Activated naive CD8-positive, alpha-beta T cell (primary cell): ENCODE measurements around the gene ABHD10.

ENCODE experiments used
- H3K27ac Mint-ChIP-seq: one replicate; pipeline ENCODE4 v1.8.0; 2021; ENCODE audit warnings: mixed read lengths
- H3K27me3 Mint-ChIP-seq: one replicate; pipeline ENCODE4 v1.8.0; 2021; ENCODE audit warnings: mixed read lengths
- H3K36me3 Mint-ChIP-seq: one replicate; pipeline ENCODE4 v1.8.0; 2021; ENCODE audit warnings: mixed read lengths
- H3K4me1 Mint-ChIP-seq: one replicate; pipeline ENCODE4 v1.8.0; 2021; ENCODE audit warnings: low read depth, mixed read lengths
- H3K4me3 Mint-ChIP-seq: one replicate; pipeline ENCODE4 v1.8.0; 2021; ENCODE audit warnings: mild to moderate bottlenecking, mixed read lengths
- H3K9me3 Mint-ChIP-seq: one replicate; pipeline ENCODE4 v1.8.0; 2021; ENCODE audit warnings: low read depth, mixed read lengths

The ABHD10 gene

DNA sequence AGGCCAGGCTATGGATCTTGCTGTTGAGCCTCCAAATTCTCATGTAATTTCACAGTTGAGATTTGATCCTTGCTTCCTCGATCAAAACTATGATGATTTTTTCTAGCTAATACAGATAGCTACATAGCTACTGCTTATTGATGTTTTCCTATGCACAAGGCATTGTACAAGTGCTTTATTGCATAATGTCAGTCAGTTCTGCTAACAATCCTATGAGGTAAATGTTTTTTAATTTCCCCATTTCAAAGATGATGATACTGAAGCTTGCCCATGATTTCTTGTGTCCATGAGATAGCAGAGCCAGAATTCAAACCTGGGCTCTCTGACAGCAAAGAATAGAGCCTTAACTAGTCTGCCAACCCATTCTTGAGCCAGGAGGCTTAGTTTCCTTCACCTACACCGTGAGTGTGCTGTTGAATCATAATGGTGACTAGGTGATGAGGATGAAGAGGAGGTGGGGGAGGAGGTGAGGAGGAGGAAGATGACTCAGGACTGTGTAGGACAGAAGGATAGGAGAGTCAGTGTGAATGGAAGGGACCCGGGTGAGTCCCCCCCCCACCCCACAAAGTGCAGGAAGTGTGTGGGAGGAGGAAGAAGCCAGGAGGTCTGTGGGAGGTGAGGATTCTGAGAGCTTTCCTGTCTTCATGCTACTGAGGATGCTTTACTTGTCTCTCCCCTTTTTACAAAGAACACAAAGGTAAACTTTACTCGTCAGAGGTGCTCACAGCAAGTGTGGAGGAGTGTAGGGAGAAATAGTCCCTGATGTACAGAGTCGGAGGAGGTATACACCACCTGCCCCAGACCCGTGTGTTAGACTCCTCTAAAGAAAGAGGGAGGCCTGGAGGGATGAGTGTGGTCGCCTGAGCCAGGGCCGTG, 23.5 kb downstream of the ABHD10 start:
- Mint-ChIP-seq H3K36me3 (no peaks in the 10 kb centered on the region), H3K27me3 (no peaks in the 10 kb centered on the region), H3K4me3 (peak overlapping the region; percentile 67), H3K4me1 (peaks cover 65% of the 10 kb centered on the region), H3K27ac (peak overlapping the region; percentile 92), H3K9me3 (no peaks in the 10 kb centered on the region)

- Mint-ChIP-seq H3K27ac (peak overlapping the region; percentile 92), H3K9me3 (no peaks in the 10 kb centered on the region), H3K27me3 (no peaks in the 10 kb centered on the region), H3K36me3 (no peaks in the 10 kb centered on the region), H3K4me1 (peaks cover 63% of the 10 kb centered on the region), H3K4me3 (peak overlapping the region; percentile 67)
Observed at GRCh38 chr3:112003321-112004080, 24.7 kb downstream of the ABHD10 start.

DNA sequence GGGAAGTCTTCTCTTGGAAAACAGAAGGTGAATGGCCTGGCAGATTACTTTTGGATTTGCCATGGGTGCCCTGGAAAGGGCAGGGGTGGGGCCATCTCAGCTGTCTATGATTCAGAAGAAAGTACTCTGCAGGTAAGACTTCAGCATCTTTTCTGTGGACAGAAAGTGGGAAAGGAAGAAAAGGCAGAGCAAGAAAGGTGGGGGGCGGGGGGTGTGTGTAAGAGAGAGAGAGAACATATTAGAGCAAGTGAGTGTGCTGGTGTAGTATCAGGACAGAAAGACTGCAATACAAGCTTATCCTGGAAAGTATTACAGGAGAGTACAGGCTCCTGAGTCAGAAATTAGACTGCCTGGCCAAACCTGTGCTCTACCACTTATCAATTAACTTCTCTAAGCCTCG, 25.4 kb downstream of the ABHD10 start:
- H3K27me3 Mint-ChIP-seq: no peaks in the 10 kb centered on the region
- no peaks in the 10 kb centered on the region for H3K36me3 Mint-ChIP-seq
- H3K9me3 Mint-ChIP-seq: no peaks in the 10 kb centered on the region
- peaks cover 57% of the 10 kb centered on the region for H3K4me1 Mint-ChIP-seq
- H3K27ac Mint-ChIP-seq: peak overlapping the region; percentile 92
- peak overlapping the region; percentile 15 for H3K4me3 Mint-ChIP-seq

DNA sequence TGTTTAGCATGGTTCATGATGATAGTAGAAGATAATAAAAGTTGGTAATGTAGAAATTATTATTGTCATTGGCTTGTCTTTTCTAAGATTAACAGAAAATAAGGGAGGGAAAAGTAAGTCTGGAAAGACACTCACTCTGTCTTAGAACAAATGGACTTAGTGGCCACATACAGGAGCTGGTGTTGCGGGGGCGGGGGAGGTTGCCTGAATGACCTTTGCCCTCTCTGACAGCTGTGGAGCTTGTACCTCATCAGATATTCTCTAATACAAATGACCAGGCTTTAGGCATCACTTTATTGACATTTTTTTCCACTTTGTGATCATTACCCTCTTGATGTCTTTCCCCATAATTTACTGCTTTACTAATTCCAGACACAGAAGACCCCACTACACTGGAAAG, 25.8 kb downstream of the ABHD10 start:
- Mint-ChIP-seq H3K4me1 (peaks cover 55% of the 10 kb centered on the region), H3K9me3 (no peaks in the 10 kb centered on the region), H3K27ac (peak overlapping the region; percentile 92)

DNA sequence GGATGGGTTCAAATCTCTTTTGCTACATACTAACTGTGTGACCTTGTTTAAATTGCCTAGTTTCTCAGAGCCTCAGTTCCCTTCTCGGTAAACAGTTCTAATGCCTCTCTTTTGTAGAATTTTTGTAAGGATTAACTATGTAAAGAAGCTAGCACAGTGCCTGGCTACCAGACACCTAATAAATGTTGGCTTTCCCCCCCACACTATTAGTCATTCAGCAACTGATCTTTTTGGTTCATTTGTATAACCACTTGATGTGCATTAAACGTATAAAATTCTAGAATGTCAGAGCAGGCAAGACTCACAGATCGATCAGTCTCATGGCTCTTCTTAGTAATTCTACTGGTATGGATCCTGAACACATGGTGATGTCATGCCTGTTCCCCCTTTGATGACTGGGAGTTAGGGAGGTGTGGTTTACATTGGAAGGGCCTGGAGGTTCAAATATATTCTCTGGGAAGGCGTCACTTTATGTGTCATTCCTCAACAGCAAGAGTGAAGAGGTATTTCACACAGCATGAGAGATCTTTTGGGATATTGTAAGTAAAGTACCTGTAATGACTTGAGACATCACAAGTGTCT, 26.4 kb downstream of the ABHD10 start:
- H3K27me3 Mint-ChIP-seq: no peaks in the 10 kb centered on the region
- H3K27ac Mint-ChIP-seq: peak overlapping the region; percentile 12
- no peaks in the 10 kb centered on the region for H3K9me3 Mint-ChIP-seq
- H3K4me1 Mint-ChIP-seq: peaks cover 52% of the 10 kb centered on the region
- no peaks in the 10 kb centered on the region for H3K36me3 Mint-ChIP-seq
- H3K4me3 Mint-ChIP-seq: no peak overlapping the region

More for the DNA sequence above, 25.8 kb downstream of the ABHD10 start:
- Mint-ChIP-seq H3K36me3 (no peaks in the 10 kb centered on the region), H3K4me3 (peak overlapping the region; percentile 15), H3K27me3 (no peaks in the 10 kb centered on the region)

GRCh38 chr3:112007633-112008032, 28.8 kb downstream of the ABHD10 start:
- Mint-ChIP-seq H3K27ac (no peak overlapping the region), H3K4me3 (no peak overlapping the region), H3K27me3 (no peaks in the 10 kb centered on the region), H3K4me1 (peaks cover 29% of the 10 kb centered on the region), H3K36me3 (no peaks in the 10 kb centered on the region), H3K9me3 (no peaks in the 10 kb centered on the region)

- no peak overlapping the region for H3K4me3 Mint-ChIP-seq
- H3K27ac Mint-ChIP-seq: no peak overlapping the region
- H3K9me3 Mint-ChIP-seq: no peaks in the 10 kb centered on the region
- H3K27me3 Mint-ChIP-seq: no peaks in the 10 kb centered on the region
- H3K36me3 Mint-ChIP-seq: no peaks in the 10 kb centered on the region
- H3K4me1 Mint-ChIP-seq: peaks cover 23% of the 10 kb centered on the region
Observed at GRCh38 chr3:112009670-112010069, 30.8 kb downstream of the ABHD10 start.

DNA sequence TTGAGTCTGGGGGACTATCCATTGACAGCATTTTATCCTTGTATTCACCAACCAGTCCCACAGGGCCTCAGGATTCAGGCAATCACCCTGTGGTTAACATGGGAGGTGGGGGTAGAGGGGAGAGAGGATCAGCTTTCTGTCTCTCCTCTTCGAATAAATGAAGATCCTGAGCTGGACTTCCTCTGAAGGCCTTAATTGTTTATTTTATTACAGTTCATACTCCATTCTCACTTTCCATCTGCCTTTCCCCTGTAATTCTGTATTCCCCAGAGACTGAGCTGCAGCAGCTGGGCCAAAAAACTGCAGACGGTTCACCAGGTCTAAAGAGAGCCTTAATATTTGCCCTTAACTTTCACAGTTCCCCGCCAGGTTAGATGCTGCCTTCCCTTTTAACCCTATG, 31.8 kb downstream of the ABHD10 start:
- no peaks in the 10 kb centered on the region for H3K9me3 Mint-ChIP-seq
- peaks cover 15% of the 10 kb centered on the region for H3K4me1 Mint-ChIP-seq
- H3K36me3 Mint-ChIP-seq: no peaks in the 10 kb centered on the region
- H3K27me3 Mint-ChIP-seq: no peaks in the 10 kb centered on the region
- H3K4me3 Mint-ChIP-seq: no peak overlapping the region
- no peak overlapping the region for H3K27ac Mint-ChIP-seq

- no peaks in the 10 kb centered on the region for H3K36me3 Mint-ChIP-seq
- no peaks in the 10 kb centered on the region for H3K27me3 Mint-ChIP-seq
- H3K4me1 Mint-ChIP-seq: peaks cover 15% of the 10 kb centered on the region
- no peak overlapping the region for H3K27ac Mint-ChIP-seq
- no peak overlapping the region for H3K4me3 Mint-ChIP-seq
- no peaks in the 10 kb centered on the region for H3K9me3 Mint-ChIP-seq
Observed at GRCh38 chr3:112011376-112011940, 32.6 kb downstream of the ABHD10 start.

DNA sequence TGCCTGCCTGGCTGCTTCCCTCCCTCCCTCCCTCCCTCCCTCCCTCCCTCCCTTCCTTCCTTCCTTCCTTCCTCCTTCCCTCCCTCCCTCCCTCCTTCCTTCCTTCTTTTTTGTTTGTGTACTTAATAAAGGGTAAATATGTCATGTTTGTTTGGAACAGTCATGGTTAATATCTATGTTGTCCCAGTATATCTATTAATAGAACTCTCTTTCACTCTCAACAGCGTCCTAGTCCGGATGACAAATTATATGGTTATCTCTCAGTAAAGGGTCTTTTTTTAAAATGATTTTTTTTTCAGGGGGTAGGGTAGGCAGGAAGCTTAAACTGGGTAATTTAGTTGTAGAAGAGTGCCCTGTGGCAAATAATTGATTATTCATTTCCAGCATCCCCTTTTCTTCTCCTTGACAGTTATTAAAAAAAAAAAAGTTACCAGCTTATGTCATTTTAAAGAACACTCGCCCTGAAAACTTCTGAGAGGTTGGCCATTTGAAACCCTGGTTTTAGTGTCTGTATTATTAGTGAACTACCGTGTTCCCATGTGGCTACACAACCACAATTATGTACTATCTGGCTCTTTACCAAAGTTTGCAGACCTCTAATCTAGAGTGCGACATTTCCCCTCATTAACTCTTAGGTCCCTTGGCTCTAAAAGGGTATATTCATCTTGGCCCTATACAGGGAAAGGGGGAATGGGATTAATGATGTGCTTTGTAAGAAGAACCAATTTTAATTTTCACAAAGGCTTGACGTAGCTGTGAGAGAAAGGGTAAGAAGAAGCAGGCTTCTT, 33.6 kb downstream of the ABHD10 start:
- H3K9me3 Mint-ChIP-seq: no peaks in the 10 kb centered on the region

DNA sequence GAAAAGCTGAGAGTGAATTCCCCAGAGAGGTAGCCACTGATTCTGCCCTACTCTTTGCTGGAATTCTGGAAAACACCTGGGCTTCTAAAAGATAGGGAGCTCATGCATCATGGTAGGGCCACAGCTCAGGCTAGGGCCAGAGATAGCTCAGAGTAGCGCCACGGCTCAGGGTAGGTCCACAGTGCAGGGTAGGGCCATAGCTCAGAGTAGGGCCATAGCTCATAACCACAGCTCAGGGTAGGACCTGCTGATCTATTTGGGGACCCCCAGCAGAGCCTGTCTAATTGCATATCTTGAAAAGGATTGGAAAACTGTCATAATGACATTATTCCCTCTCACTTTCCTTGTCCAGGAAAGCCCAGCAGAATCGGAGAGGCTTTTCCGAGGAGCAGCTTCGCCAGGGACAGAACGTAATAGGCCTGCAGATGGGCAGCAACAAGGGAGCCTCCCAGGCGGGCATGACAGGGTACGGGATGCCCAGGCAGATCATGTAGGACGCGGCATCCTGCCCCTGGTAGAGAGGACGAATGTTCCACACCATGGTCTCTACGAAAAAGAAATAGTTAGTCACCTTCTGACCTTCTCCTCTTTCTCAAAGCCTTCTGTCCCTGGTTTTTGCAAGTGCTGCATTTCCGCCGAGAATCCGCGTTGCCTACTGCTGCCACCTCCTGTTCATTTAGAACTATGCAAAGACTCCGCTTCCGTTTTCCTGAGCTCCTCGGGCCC, 34.4 kb downstream of the ABHD10 start:
- H3K27ac Mint-ChIP-seq: no peak overlapping the region
- no peaks in the 10 kb centered on the region for H3K36me3 Mint-ChIP-seq
- H3K27me3 Mint-ChIP-seq: no peaks in the 10 kb centered on the region
- H3K4me3 Mint-ChIP-seq: no peak overlapping the region
- H3K4me1 Mint-ChIP-seq: peaks cover 24% of the 10 kb centered on the region
- H3K9me3 Mint-ChIP-seq: no peaks in the 10 kb centered on the region

More for the DNA sequence above, 33.6 kb downstream of the ABHD10 start:
- peaks cover 23% of the 10 kb centered on the region for H3K4me1 Mint-ChIP-seq
- H3K27ac Mint-ChIP-seq: no peak overlapping the region
- no peaks in the 10 kb centered on the region for H3K36me3 Mint-ChIP-seq
- H3K4me3 Mint-ChIP-seq: no peak overlapping the region
- no peaks in the 10 kb centered on the region for H3K27me3 Mint-ChIP-seq

DNA sequence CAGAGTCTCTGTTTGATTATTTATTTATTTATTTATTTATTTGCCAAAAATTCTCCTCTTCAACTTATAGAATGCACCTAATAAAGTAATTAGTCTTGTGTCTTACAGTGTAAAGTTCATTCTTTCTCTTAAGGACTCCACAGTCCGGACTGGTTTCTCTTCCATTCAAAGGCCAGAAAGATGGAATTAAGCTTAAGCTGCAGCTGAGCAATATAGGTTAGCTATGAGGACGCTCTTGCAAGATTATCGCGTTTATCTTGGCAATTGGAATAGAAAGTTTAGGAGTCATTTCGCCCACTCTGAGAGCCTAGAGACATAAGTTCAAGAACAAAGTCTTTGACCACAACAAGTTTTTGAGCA, 34.9 kb downstream of the ABHD10 start:
- no peaks in the 10 kb centered on the region for H3K9me3 Mint-ChIP-seq
- no peaks in the 10 kb centered on the region for H3K27me3 Mint-ChIP-seq
- no peak overlapping the region for H3K4me3 Mint-ChIP-seq
- H3K27ac Mint-ChIP-seq: no peak overlapping the region
- no peaks in the 10 kb centered on the region for H3K36me3 Mint-ChIP-seq
- peaks cover 24% of the 10 kb centered on the region for H3K4me1 Mint-ChIP-seq

GRCh38 chr3:112017091-112017490, 38.3 kb downstream of the ABHD10 start:
- Mint-ChIP-seq H3K27ac (no peak overlapping the region), H3K36me3 (peaks cover 8% of the 10 kb centered on the region), H3K4me3 (no peak overlapping the region), H3K27me3 (no peaks in the 10 kb centered on the region), H3K4me1 (peaks cover 24% of the 10 kb centered on the region), H3K9me3 (peaks cover 7% of the 10 kb centered on the region)

DNA sequence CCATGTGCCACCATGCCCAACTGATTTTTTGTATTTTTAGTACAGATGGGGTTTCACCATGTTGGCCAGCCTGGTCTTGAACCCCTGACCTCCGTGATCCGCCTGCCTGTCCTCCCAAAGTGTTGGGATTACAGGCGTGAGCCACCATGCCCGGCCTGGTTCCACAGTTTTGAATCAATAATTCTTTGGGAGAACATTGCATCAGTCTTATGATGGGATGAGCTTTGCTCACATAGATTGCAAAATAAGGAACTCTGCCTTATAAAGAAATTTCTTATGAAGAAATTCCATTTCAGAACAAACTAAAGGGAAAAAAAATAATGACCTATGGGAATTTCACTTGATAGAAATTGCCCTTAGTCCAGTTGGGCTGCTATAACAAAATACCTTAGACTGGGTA, 39.9 kb downstream of the ABHD10 start:
- Mint-ChIP-seq H3K4me1 (peaks cover 14% of the 10 kb centered on the region), H3K27me3 (no peaks in the 10 kb centered on the region), H3K27ac (no peak overlapping the region), H3K4me3 (no peak overlapping the region), H3K36me3 (peaks cover 9% of the 10 kb centered on the region), H3K9me3 (peaks cover 7% of the 10 kb centered on the region)
